CD14-positive monocyte (primary cell): ENCODE data around the gene CCNL2. TPM values are rescaled to one million over a fixed set of nuclear protein-coding genes. Genes with fewer than 3 reads are reported as not detected.

Experiments used
- DNase-seq, 3 donors: peaks; one replicate each; pipeline ENCODE4 v3.0.0-alpha.2; 2011 to 2022
- H2AFZ ChIP-seq: 2 replicates; pipeline ENCODE4 v1.6.0; 2012; ENCODE audit warnings: mild to moderate bottlenecking, low read depth, low read length, inconsistent platforms; ENCODE audit not compliant: insufficient read depth, poor library complexity, severe bottlenecking
- H3K27ac ChIP-seq, 2 donors: 1 replicate in 1 of 2; 2 replicates in 1 of 2; pipeline ENCODE4 v1.5.1; 2012 to 2013; ENCODE audit warnings: low read length in 2 of 2, control low read depth in 1 of 2, inconsistent platforms in 1 of 2, low read depth in 1 of 2, mild to moderate bottlenecking in 1 of 2
- H3K27me3 ChIP-seq, 2 donors: one replicate each; pipeline versions ENCODE4 v1.6.0 to v1.6.1; 2011 to 2013; ENCODE audit warnings: low read length in 2 of 2; ENCODE audit not compliant: control insufficient read depth in 2 of 2, insufficient read depth in 2 of 2
- H3K36me3 ChIP-seq, 2 donors: replicated peaks in 1 of 2; 1 replicate in 1 of 2; 2 replicates in 1 of 2; pipeline versions ENCODE4 v1.5.1 to v1.6.1; 2012 to 2013; ENCODE audit warnings: low read length in 2 of 2, control low read depth in 1 of 2, inconsistent platforms in 1 of 2, mild to moderate bottlenecking in 1 of 2; ENCODE audit not compliant: insufficient read depth in 2 of 2, control insufficient read depth in 1 of 2
- H3K4me1 ChIP-seq, 2 donors: 1 replicate in 1 of 2; 2 replicates in 1 of 2; pipeline versions ENCODE4 v1.5.1 to v1.6.1; 2012 to 2013; ENCODE audit warnings: low read length in 2 of 2, control low read depth in 1 of 2, inconsistent platforms in 1 of 2, mild to moderate bottlenecking in 1 of 2, moderate library complexity in 1 of 2; ENCODE audit not compliant: insufficient read depth in 2 of 2, control insufficient read depth in 1 of 2
- H3K4me2 ChIP-seq: replicated peaks from 2 replicates; pipeline ENCODE3; 2012; ENCODE audit warnings: low read length, moderate library complexity, mild to moderate bottlenecking; ENCODE audit not compliant: poor library complexity, severe bottlenecking; ENCODE audit errors: extremely low read depth
- H3K4me3 ChIP-seq, 3 experiments: fragments of 200-600 bp in 1 of 3; sonication (generic) in 1 of 3; replicated peaks in 1 of 3; 1 replicate in 2 of 3; 2 replicates in 1 of 3; pipeline ENCODE4 v1.5.1; 2011 to 2013; ENCODE audit warnings: low read length in 3 of 3, mild to moderate bottlenecking in 3 of 3, control low read depth in 2 of 3, low read depth in 2 of 3, inconsistent platforms in 1 of 3, moderate library complexity in 1 of 3
- H3K79me2 ChIP-seq: 2 replicates; pipeline ENCODE4 v1.6.0; 2012; ENCODE audit warnings: mild to moderate bottlenecking, control low read depth, inconsistent platforms, low read length, moderate library complexity; ENCODE audit not compliant: insufficient read depth
- H3K9ac ChIP-seq: 2 replicates; pipeline ENCODE4 v1.6.0; 2017; ENCODE audit warnings: low read length, mild to moderate bottlenecking; ENCODE audit not compliant: insufficient read depth, poor library complexity, severe bottlenecking
- H3K9me3 ChIP-seq, 2 donors: replicated peaks in 1 of 2; 1 replicate in 1 of 2; 2 replicates in 1 of 2; pipeline versions ENCODE4 v1.5.1 to v1.6.1; 2012 to 2013; ENCODE audit warnings: low read length in 2 of 2, control low read depth in 1 of 2; ENCODE audit not compliant: control insufficient read depth in 1 of 2, insufficient read depth in 1 of 2
- H4K20me1 ChIP-seq: 2 replicates; pipeline ENCODE4 v1.6.0; 2012; ENCODE audit warnings: mild to moderate bottlenecking, low read length, control low read depth, moderate library complexity; ENCODE audit not compliant: insufficient read depth
- H3K27ac Mint-ChIP-seq, 7 donors: one replicate each; pipeline ENCODE4 v1.8.0; 2020; ENCODE audit warnings: mild to moderate bottlenecking in 7 of 7, mixed read lengths in 7 of 7, moderate library complexity in 6 of 7, inconsistent platforms in 2 of 7
- H3K27me3 Mint-ChIP-seq, 3 donors: one replicate each; pipeline ENCODE4 v1.8.0; 2021 to 2022; ENCODE audit warnings: low read depth in 3 of 3, mild to moderate bottlenecking in 3 of 3, mixed read lengths in 3 of 3, moderate library complexity in 3 of 3, inconsistent platforms in 1 of 3
- H3K36me3 Mint-ChIP-seq, 2 donors: one replicate each; pipeline ENCODE4 v1.8.0; 2020; ENCODE audit warnings: mixed read lengths in 2 of 2, inconsistent platforms in 1 of 2, mild to moderate bottlenecking in 1 of 2
- H3K4me1 Mint-ChIP-seq: one replicate; pipeline ENCODE4 v1.8.0; 2020; ENCODE audit warnings: mild to moderate bottlenecking, mixed read lengths
- H3K4me3 Mint-ChIP-seq, 2 donors: one replicate each; pipeline ENCODE4 v1.8.0; 2020; ENCODE audit warnings: mild to moderate bottlenecking in 2 of 2, mixed read lengths in 2 of 2, moderate library complexity in 1 of 2
- H3K9me3 Mint-ChIP-seq, 7 donors: one replicate each; pipeline ENCODE4 v1.8.0; 2020 to 2022; ENCODE audit warnings: mixed read lengths in 7 of 7, mild to moderate bottlenecking in 6 of 7, moderate library complexity in 6 of 7, inconsistent platforms in 2 of 7
- CTCF ChIP-seq: fragments of 200-600 bp; IDR thresholded peaks from one replicate; pipeline ENCODE4 v1.8.0; 2022; ENCODE audit warnings: antibody characterized with exemption, mild to moderate bottlenecking
- WGBS: methylation state at CpG from one replicate; pipeline ENCODE4 v1.1.5; 2013; ENCODE audit warnings: missing lambda C conversion rate; ENCODE audit not compliant: insufficient coverage; 5-methylcytosine and 5-hydroxymethylcytosine counted together
- intact Hi-C, 2 donors: fragments of 100-400 bp; cut with micrococcal nuclease; formaldehyde crosslinking; loops; one replicate each; pipeline versions ENCODE4 v1.15.0 to v1.15.1; 2023
- polyA plus RNA-seq, 3 donors: library from polyadenylated mRNA; depleted of rRNA in 1 of 3; unstranded in 2 of 3; stranded (reverse) in 1 of 3; fragments of 300-500 nt in 2 of 3; fragments of >200 nt in 1 of 3; fragmentation: Illumina TruSeq in 2 of 3; gene quantifications; 1 replicate in 2 of 3; 2 replicates in 1 of 3; pipeline ENCODE4 v1.2.3, GENCODE V29; 2012 to 2021

CCNL2 gene
- polyA plus RNA-seq, 3 donors, result 8.6 to 178 (median 10.4) TPM

DNA sequence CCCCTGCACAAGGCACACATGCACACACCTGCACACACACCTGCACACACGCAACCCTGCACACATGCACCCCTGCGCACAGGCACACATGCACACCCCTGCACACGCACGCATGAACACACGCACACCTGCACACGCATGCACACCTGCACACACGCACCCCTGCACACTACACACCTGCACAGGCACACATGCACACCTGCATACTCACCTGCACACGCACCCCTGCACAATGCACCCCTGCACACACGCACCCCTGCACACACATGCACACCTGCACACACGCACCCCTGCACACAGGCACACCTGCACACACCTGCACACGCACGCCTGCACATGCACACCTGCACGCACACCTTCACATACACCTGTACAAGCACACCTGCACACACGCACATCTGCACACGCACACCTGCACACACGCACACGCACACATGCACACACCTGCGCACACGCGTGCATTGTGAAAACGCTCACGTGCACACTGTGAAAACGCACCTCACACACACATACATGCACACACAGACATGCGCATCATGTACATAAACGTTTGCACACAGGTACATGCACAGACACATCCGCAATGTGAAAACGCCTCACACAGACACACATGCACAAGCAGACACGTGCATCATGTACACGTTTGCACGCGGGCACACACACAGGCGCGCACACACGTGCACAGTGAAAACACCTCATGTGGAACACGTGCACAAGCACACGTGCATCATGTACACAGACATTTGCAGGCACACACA is 58.2 kb downstream of the CCNL2 start:
- peak overlapping the region in 1 of 7 donors; percentile 68 for H3K27ac Mint-ChIP-seq
- H3K4me1 ChIP-seq, result no peaks in the 10 kb centered on the region
- H3K27me3 ChIP-seq, result no peaks in the 10 kb centered on the region
- H3K36me3 ChIP-seq, result peaks cover 9 to 29% of the 10 kb centered on the region in 2 donors
- H3K9ac ChIP-seq, result no peak overlapping the region
- H3K36me3 Mint-ChIP-seq, result peaks cover 21 to 44% of the 10 kb centered on the region in 2 donors
- no peak for TF ChIP-seq CTCF
- H3K9me3 ChIP-seq, result no peaks in the 10 kb centered on the region
- H4K20me1 ChIP-seq, result peaks cover 28% of the 10 kb centered on the region
- no peak overlapping the region for H2AFZ ChIP-seq
- H3K4me3 Mint-ChIP-seq, result no peak overlapping the region
- peaks cover 0 to 1% (median 0%) of the 10 kb centered on the region in 7 donors for H3K9me3 Mint-ChIP-seq
- 96% methylated on average over 35 of the region's 36 CpGs for WGBS
- no peak overlapping the region for H3K4me3 ChIP-seq
- H3K27me3 Mint-ChIP-seq, result peaks cover 0 to 6% (median 0%) of the 10 kb centered on the region in 3 donors
- no peak overlapping the region for H3K4me2 ChIP-seq
- H3K27ac ChIP-seq, result no peak overlapping the region
- intact Hi-C loops, result no loop called here
- H3K79me2 ChIP-seq, result peaks cover 3% of the 10 kb centered on the region
- no peaks in the 10 kb centered on the region for H3K4me1 Mint-ChIP-seq
- DNase-seq, result no peak

- peaks cover 21 to 44% of the 10 kb centered on the region in 2 donors for H3K36me3 Mint-ChIP-seq
- no peak overlapping the region for H3K4me3 ChIP-seq
- no peak overlapping the region for H3K9ac ChIP-seq
- H3K4me1 ChIP-seq, result no peaks in the 10 kb centered on the region
- H3K36me3 ChIP-seq, result peaks cover 9 to 29% of the 10 kb centered on the region in 2 donors
- peak overlapping the region in 1 of 7 donors; percentile 68 for H3K27ac Mint-ChIP-seq
- H3K27me3 Mint-ChIP-seq, result peaks cover 0 to 6% (median 0%) of the 10 kb centered on the region in 3 donors
- no peak overlapping the region for H3K4me3 Mint-ChIP-seq
- no peak for DNase-seq
- H3K79me2 ChIP-seq, result no peaks in the 10 kb centered on the region
- no peak overlapping the region for H3K4me2 ChIP-seq
- H3K9me3 ChIP-seq, result no peaks in the 10 kb centered on the region
- TF ChIP-seq CTCF, result no peak
- H3K27me3 ChIP-seq, result no peaks in the 10 kb centered on the region
- peaks cover 0 to 1% (median 0%) of the 10 kb centered on the region in 7 donors for H3K9me3 Mint-ChIP-seq
- intact Hi-C loops, result no loop called here
- peaks cover 23% of the 10 kb centered on the region for H4K20me1 ChIP-seq
- H3K27ac ChIP-seq, result no peak overlapping the region
- H3K4me1 Mint-ChIP-seq, result no peaks in the 10 kb centered on the region
- no peak overlapping the region for H2AFZ ChIP-seq
- 99% methylated on average over 23 of the region's 23 CpGs for WGBS
Measured at GRCh38 chr1:1340185-1340584, 59.0 kb downstream of the CCNL2 start.
